ENCODE results near the gene GALNT17.

GALNT17 gene

DNA sequence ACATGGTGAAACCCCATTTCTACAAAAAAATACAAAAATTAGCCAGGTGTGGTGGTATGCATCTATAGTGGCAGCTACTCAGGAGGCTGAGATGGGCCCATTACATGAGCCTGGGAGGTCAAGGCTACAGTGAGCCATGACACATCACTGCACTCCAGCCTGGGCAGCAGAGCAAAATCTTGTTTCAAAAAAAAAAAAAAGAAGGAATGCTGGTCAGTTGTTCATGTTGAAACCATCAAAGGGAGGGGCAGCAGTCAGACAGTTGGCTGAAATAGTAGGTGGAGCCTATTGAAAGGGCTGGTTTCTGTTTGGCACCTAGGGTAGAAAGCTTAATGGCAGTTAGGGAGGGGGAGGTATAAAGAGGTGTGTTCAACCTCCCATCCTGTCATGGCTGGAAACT is 323.0 kb downstream of the GALNT17 start:
- Histone ChIP-seq H4K91ac (ENCODE audit: low read depth, low read length) (no peak overlapping the region), H3K4me1 (ENCODE audit: control insufficient read depth in 1 of 2, insufficient read depth in 2 of 2, low read length in 2 of 2) (peaks cover 5 to 8% of the 10 kb centered on the region in 2 experiments), H3K4me2 (ENCODE audit: low read length) (no peak overlapping the region), H3K23ac (ENCODE audit: low read length) (no peak overlapping the region), H3K4ac (ENCODE audit: low read depth, low read length) (no peak overlapping the region), H3K9ac (ENCODE audit: low read length) (no peak overlapping the region), H2BK5ac (ENCODE audit: low read depth, low read length, poor library complexity) (no peak overlapping the region), H2BK12ac (ENCODE audit: low read length) (no peak overlapping the region), H2BK120ac (ENCODE audit: insufficient read depth, low read length, poor library complexity) (no peak overlapping the region), H3K4me3 (ENCODE audit: low read depth, low read length) (no peak overlapping the region), H3K18ac (ENCODE audit: low read length) (no peak overlapping the region), H3K14ac (ENCODE audit: low read length) (no peak overlapping the region), H3K27ac (ENCODE audit: low read depth, low read length) (no peak overlapping the region), H3K79me2 (ENCODE audit: control insufficient read depth, insufficient read depth, low read length, poor library complexity) (no peaks in the 10 kb centered on the region), H3K79me1 (ENCODE audit: low read length) (no peaks in the 10 kb centered on the region), H2AK5ac (ENCODE audit: low read length) (no peak overlapping the region), H3K9me3 (ENCODE audit: insufficient read depth, low read depth, low read length) (no peaks in the 10 kb centered on the region), H4K8ac (ENCODE audit: low read depth, low read length) (no peak overlapping the region), H3K36me3 (ENCODE audit: control insufficient read depth in 1 of 2, insufficient read depth in 2 of 2, low read length in 2 of 2) (no peaks in the 10 kb centered on the region), H4K12ac (ENCODE audit: low read depth, low read length) (no peak overlapping the region), H3K27me3 (ENCODE audit: insufficient read depth, low read length) (no peaks in the 10 kb centered on the region), H2AFZ (ENCODE audit: insufficient read depth, low read length, poor library complexity) (no peak overlapping the region)
- DNase-seq: no peak

DNA sequence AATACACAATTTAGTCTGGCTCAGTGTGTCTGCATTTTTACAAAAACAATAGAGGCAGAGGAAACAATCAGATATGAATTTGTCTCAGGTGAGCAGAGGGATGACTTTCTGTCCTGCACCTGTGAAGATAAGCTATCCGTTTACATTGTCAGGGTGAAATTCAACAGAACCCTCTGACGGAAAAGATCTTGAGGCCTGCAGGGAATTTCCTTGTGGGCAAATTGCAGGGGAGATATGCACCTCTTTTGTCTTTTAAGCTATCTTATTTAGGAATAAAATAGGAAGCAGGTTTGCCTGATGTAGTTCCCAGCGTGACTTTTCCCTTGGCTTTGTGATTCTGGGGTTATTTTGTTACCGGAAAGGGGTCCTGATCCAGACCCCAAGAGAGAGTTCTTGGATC is 325.1 kb downstream of the GALNT17 start:
- Histone ChIP-seq H2BK120ac (ENCODE audit: insufficient read depth, low read length, poor library complexity) (no peak overlapping the region), H3K27me3 (ENCODE audit: insufficient read depth, low read length) (no peaks in the 10 kb centered on the region), H2AFZ (ENCODE audit: insufficient read depth, low read length, poor library complexity) (no peak overlapping the region), H3K4me2 (ENCODE audit: low read length) (peak overlapping the region; percentile 27), H3K18ac (ENCODE audit: low read length) (no peak overlapping the region), H3K9ac (ENCODE audit: low read length) (no peak overlapping the region), H3K79me1 (ENCODE audit: low read length) (no peaks in the 10 kb centered on the region), H3K4ac (ENCODE audit: low read depth, low read length) (no peak overlapping the region), H4K91ac (ENCODE audit: low read depth, low read length) (no peak overlapping the region), H4K12ac (ENCODE audit: low read depth, low read length) (no peak overlapping the region), H3K14ac (ENCODE audit: low read length) (no peak overlapping the region), H3K27ac (ENCODE audit: low read depth, low read length) (no peak overlapping the region), H2AK5ac (ENCODE audit: low read length) (no peak overlapping the region), H2BK12ac (ENCODE audit: low read length) (no peak overlapping the region), H4K8ac (ENCODE audit: low read depth, low read length) (no peak overlapping the region), H3K23ac (ENCODE audit: low read length) (no peak overlapping the region), H3K4me1 (ENCODE audit: control insufficient read depth in 1 of 2, insufficient read depth in 2 of 2, low read length in 2 of 2) (peaks cover 10 to 13% of the 10 kb centered on the region in 2 experiments), H3K9me3 (ENCODE audit: insufficient read depth, low read depth, low read length) (no peaks in the 10 kb centered on the region), H3K4me3 (ENCODE audit: low read depth, low read length) (no peak overlapping the region), H3K79me2 (ENCODE audit: control insufficient read depth, insufficient read depth, low read length, poor library complexity) (no peaks in the 10 kb centered on the region), H2BK5ac (ENCODE audit: low read depth, low read length, poor library complexity) (no peak overlapping the region), H3K36me3 (ENCODE audit: control insufficient read depth in 1 of 2, insufficient read depth in 2 of 2, low read length in 2 of 2) (no peaks in the 10 kb centered on the region)
- WGBS (ENCODE audit: extremely low coverage, insufficient coverage, insufficient read length): no CpG with 5 or more reads among the region's 4 CpGs
- no peak for DNase-seq

DNA sequence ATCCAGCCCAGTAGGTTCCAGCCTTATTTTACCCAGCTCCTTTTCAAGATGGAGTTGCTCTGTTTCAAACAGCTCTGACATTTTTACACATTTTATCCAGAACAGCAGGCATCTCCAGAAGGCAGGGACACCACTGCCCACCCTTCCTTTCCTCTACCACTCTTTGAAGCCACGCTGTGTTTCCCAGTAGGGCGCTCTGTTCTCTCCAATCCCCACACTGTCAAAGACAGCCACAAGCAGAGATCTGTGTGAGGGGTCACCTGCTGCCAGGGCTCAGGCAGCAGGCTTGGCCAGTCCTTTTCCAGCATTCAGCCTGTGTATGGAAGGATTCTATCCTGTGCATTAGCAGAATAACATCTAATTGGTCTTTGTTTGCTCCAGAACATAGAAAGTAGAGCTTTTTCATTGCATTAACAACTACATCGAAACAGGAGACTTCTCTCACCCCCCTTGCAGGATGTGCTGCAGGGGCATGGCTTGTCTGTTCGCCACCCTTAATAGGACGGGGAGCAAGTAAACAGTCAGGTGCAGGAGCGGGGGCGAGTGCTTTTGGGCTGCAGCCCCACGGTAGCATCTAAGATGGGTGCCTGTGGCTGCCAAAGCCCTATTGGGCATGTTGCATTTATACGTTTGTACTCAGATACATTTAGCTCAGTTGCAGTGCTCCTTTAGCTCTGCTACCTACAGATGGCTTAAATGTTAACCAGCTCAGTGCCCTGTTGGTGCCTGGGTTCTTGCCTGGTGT is 326.1 kb downstream of the GALNT17 start:
- H3K4me3 ChIP-seq (ENCODE audit: low read depth, low read length): no peak overlapping the region
- no peak for DNase-seq
- no peak overlapping the region for H3K27ac ChIP-seq (ENCODE audit: low read depth, low read length)
- no peaks in the 10 kb centered on the region for H3K9me3 ChIP-seq (ENCODE audit: insufficient read depth, low read depth, low read length)
- no peak overlapping the region for H4K91ac ChIP-seq (ENCODE audit: low read depth, low read length)
- no peak overlapping the region for H2AFZ ChIP-seq (ENCODE audit: insufficient read depth, low read length, poor library complexity)
- WGBS (ENCODE audit: extremely low coverage, insufficient coverage, insufficient read length): no CpG with 5 or more reads among the region's 9 CpGs
- no peak overlapping the region for H4K12ac ChIP-seq (ENCODE audit: low read depth, low read length)
- H3K23ac ChIP-seq (ENCODE audit: low read length): no peak overlapping the region
- no peak overlapping the region for H3K18ac ChIP-seq (ENCODE audit: low read length)
- H3K79me2 ChIP-seq (ENCODE audit: control insufficient read depth, insufficient read depth, low read length, poor library complexity): no peaks in the 10 kb centered on the region
- H2AK5ac ChIP-seq (ENCODE audit: low read length): no peak overlapping the region
- peak overlapping the region; percentile 32 for H2BK12ac ChIP-seq (ENCODE audit: low read length)
- H3K14ac ChIP-seq (ENCODE audit: low read length): no peak overlapping the region
- H3K4me1 ChIP-seq (ENCODE audit: control insufficient read depth in 1 of 2, insufficient read depth in 2 of 2, low read length in 2 of 2): peaks cover 10 to 13% of the 10 kb centered on the region in 2 experiments
- peak overlapping the region; percentile 41 for H3K4me2 ChIP-seq (ENCODE audit: low read length)
- no peaks in the 10 kb centered on the region for H3K36me3 ChIP-seq (ENCODE audit: control insufficient read depth in 1 of 2, insufficient read depth in 2 of 2, low read length in 2 of 2)
- H3K4ac ChIP-seq (ENCODE audit: low read depth, low read length): no peak overlapping the region
- H2BK120ac ChIP-seq (ENCODE audit: insufficient read depth, low read length, poor library complexity): no peak overlapping the region
- no peak overlapping the region for H3K9ac ChIP-seq (ENCODE audit: low read length)
- H4K8ac ChIP-seq (ENCODE audit: low read depth, low read length): no peak overlapping the region
- no peaks in the 10 kb centered on the region for H3K27me3 ChIP-seq (ENCODE audit: insufficient read depth, low read length)
- H3K79me1 ChIP-seq (ENCODE audit: low read length): no peaks in the 10 kb centered on the region
- H2BK5ac ChIP-seq (ENCODE audit: low read depth, low read length, poor library complexity): no peak overlapping the region

DNA sequence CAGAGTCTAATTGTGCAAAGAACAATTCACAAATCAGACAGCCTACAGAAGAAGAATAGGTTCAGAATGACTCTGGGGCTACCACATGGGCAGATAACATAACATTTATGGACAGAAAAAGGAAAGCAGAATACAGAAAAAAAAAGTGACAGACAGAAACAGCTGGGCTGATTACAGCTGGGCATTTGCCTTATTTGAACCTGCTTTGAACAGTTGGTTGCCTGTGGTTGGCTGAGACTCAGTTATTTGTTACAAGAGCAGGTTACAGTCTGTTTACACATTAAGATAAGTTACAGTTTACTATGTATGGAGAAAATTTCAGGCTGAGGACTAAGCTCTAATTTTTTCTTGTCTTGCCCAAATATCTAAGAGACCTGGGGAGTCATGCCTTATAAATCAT is 327.2 kb downstream of the GALNT17 start:
- Histone ChIP-seq H3K79me1 (ENCODE audit: low read length) (no peaks in the 10 kb centered on the region), H3K4me3 (ENCODE audit: low read depth, low read length) (no peak overlapping the region), H2AFZ (ENCODE audit: insufficient read depth, low read length, poor library complexity) (no peak overlapping the region), H2BK12ac (ENCODE audit: low read length) (no peak overlapping the region), H3K4ac (ENCODE audit: low read depth, low read length) (no peak overlapping the region), H2BK5ac (ENCODE audit: low read depth, low read length, poor library complexity) (no peak overlapping the region), H3K4me2 (ENCODE audit: low read length) (no peak overlapping the region), H2BK120ac (ENCODE audit: insufficient read depth, low read length, poor library complexity) (no peak overlapping the region), H3K9ac (ENCODE audit: low read length) (no peak overlapping the region), H3K14ac (ENCODE audit: low read length) (no peak overlapping the region), H4K8ac (ENCODE audit: low read depth, low read length) (no peak overlapping the region), H2AK5ac (ENCODE audit: low read length) (no peak overlapping the region), H3K4me1 (ENCODE audit: control insufficient read depth in 1 of 2, insufficient read depth in 2 of 2, low read length in 2 of 2) (peaks cover 10 to 13% of the 10 kb centered on the region in 2 experiments), H3K9me3 (ENCODE audit: insufficient read depth, low read depth, low read length) (no peaks in the 10 kb centered on the region), H3K79me2 (ENCODE audit: control insufficient read depth, insufficient read depth, low read length, poor library complexity) (no peaks in the 10 kb centered on the region), H4K91ac (ENCODE audit: low read depth, low read length) (no peak overlapping the region), H3K27me3 (ENCODE audit: insufficient read depth, low read length) (no peaks in the 10 kb centered on the region), H3K23ac (ENCODE audit: low read length) (no peak overlapping the region), H4K12ac (ENCODE audit: low read depth, low read length) (no peak overlapping the region), H3K27ac (ENCODE audit: low read depth, low read length) (no peak overlapping the region), H3K36me3 (ENCODE audit: control insufficient read depth in 1 of 2, insufficient read depth in 2 of 2, low read length in 2 of 2) (no peaks in the 10 kb centered on the region), H3K18ac (ENCODE audit: low read length) (no peak overlapping the region)
- no peak for DNase-seq
